ENCODE results near the gene APBA1.

APBA1 gene

GRCh38 chr9:69515810-69516209 is 156.4 kb downstream of the APBA1 start:
- DNase-seq = no peak

DNA sequence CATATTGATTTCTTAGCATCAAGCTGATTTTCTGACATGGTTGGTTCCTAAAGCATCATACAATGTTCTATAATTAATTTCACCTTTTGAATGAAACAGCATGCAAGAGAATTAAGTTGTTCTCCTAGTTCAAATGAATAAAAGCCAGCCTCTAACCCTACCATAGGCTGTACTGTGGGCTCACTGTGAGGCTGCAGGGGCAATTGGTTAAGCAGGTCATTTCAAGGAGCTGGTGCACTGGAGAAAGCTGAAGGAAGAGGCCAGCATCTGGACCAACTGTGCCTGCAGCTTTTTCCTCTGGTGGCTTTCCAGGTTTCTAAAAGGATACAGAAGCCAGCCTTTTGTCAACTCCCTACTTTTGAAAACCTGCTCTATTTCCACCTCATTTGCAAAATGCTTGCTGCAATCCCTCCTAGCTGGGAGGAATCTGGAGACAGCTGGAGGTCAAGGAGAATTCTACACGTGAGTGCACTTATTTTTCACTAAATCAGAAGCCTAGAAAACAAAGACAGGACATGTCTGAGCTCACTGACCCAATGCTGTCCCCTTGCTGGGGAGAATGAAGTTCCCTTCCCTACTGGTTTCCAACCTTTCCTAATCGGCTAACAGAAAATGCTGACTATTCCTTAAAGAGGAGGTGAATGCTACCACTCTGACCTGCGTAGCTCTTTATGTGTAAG is 158.9 kb downstream of the APBA1 start:
- DNase-seq = no peak

- DNase-seq = no peak
Observed at GRCh38 chr9:69504058-69504457, 168.1 kb downstream of the APBA1 start.

DNA sequence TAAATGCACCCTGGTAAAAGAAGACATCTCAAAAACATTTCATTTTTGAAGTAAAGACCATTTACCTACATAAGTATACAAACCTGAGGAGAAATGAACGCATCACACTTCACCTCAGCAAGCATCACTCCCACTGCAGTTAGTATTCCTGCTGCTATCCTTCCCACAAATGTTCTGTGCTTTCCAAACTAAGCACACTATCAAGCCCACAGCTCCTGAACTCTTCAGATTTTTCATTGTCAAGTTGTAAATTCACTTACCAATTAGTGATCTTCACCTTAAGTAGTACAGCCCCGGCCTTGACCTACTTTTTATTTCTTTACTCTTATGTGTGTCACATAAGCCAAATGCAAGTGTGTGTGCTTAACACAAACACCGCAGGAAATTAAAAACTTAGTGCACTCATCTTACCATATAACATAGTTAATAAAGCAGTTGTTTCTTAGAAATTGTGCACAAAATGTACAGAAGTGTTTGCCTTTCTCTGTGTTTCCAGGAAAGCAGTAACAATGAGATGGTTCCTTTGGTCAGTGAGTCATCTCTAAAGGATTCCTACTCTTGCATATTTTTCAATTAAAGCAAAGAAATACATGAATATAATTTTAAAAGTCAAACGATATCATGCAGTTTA is 169.4 kb downstream of the APBA1 start:
- no peak for DNase-seq

- no peak for DNase-seq
Observed at GRCh38 chr9:69500896-69501295, 171.3 kb downstream of the APBA1 start.

DNA sequence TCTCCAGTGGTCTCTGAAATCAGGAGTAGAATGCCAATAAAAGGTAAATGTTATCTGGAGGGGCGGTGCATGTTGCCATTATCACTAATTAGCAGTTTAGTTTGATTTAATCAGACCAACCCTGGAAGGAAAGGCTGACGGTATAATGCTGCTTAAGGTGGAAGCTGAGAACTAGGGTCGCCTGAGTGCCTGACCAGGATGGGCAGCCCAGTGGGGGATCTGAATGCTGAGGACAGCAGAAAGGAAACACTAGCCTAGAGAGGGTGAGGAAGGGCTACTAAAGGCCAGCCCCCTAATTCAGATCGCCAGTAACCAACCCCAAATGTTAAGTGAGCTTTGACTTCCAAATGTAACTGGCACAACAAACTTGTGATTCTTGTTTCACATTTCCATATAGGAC is 172.2 kb downstream of the APBA1 start:
- no peak for DNase-seq

DNA sequence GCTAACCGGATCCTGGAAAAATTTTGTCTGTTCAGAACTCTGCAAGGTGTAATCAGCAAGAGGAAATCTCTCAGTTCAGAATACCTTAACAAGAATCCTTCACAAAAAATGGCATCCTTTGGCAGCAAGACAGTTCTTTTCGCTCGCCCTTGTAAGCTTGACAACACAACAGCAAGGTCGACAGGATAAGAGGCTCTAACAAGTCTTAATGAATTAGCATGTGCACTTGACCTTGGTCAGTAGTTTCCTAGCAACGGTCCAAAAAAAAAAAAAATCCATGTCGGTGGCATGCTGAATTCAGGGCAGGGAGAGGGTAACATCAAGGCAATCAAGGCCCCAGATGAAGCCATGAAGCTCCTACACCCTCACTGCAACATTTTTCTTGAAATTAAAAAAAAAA is 172.8 kb downstream of the APBA1 start:
- DNase-seq = no peak

DNA sequence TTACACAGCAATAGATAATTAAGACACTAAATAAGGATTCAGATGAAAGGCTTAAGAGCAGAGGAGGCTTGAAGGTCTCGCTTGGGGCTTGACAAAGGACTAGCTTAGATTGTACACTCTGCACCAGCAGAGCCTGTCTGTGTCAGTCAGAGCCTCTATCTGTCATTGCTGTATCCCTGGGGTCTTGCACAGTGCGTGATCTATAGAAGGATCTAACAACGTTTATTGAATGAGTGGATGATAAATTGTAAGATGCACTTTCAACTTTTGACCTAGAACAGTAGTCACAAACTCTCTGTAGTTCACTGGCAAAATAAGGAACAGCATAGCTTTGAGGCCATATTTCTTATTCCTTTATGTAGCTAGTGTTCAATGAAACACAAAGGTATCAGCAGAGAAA is 173.7 kb downstream of the APBA1 start:
- no peak for DNase-seq

GRCh38 chr9:69497816-69498215 is 174.4 kb downstream of the APBA1 start:
- no peak for DNase-seq

GRCh38 chr9:69496846-69497450 is 175.2 kb downstream of the APBA1 start:
- no peak for DNase-seq

DNA sequence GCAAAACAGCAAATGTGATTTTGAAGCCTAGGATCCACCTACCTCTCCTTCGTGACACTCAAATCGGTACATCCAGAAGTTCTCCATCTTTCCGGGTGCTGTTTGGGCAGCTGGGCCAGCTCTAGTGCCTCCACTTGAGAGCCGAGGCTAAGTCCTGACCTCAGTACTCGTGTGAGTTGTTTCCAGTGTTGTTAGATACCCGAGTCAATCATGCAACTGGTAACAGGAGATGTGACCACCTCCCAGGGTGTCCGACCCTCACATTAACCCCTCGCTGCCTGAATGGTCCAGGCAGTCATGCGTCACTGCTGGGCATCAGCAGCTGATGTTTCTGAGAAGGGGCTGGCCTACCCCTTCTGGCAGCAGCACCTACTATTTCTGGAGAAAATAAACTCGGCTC is 176.9 kb downstream of the APBA1 start:
- no peak for DNase-seq

- DNase-seq = no peak
Observed at GRCh38 chr9:69494763-69495162, 177.4 kb downstream of the APBA1 start.

DNA sequence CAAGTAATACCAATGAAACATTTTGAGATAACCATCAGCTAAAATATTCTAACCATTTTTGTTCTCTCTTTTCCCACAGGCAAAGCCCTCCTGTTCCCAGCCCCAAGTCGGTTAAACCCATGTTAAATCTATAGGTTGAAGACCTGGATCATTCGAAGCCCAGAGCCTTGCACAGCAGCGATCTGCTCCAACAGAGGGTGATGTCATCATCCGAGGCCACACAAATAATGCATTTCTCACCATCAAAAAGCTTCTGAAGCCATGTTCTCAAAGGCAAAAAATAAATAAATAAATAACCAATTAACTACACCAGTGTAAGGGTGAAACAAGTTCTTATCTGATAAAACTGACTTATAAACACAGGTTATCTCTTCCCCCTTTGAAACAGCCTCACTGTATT is 178.0 kb downstream of the APBA1 start:
- no peak for DNase-seq

- no peak for DNase-seq
Observed at GRCh38 chr9:69486498-69486897, 185.7 kb downstream of the APBA1 start.

DNA sequence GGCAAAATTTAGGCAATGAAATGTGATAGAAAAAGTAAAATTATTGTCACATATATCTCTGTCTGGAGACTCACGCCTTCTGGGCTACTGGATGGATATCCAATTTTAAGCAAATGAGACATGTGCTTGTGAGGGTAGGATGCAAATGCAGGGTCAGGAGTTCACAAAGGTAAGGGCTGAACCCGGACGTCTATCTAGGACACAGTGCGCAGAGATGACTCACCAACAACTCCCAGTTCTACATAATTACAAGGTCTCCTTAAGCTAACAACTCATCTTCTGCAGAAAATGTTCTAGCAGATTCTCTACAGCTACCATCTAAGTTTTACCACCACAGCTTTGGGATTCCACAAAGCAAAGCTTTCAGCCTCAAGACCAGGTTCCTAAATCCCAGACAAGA is 186.7 kb downstream of the APBA1 start:
- DNase-seq = no peak

DNA sequence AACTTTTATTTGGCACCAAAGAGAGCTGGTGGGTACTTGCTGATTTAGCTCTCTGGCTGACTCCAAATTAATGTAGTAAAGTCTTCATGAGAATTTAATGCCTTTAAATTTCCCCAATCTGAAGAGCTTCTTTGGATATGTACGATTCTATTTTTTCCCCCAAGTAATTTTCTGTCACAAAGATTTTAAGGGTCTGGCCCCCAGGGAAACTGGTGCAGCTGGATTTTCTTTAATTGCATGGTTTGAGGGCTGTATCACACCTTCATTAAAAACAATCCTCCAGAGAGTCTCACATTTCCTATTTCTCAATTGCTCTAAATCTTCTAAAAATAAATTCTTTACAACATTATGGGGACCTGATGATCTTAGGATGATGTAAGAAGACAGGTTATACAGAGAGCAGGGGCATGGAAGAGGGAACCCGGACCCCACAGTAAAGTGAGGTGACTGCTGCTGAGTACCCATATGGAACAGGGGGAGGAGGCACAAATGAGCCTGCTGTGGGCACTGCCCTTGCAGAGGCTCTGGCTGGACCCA is 188.2 kb downstream of the APBA1 start:
- no peak for DNase-seq

- DNase-seq = no peak
Observed at GRCh38 chr9:69476797-69477196, 195.4 kb downstream of the APBA1 start.

DNA sequence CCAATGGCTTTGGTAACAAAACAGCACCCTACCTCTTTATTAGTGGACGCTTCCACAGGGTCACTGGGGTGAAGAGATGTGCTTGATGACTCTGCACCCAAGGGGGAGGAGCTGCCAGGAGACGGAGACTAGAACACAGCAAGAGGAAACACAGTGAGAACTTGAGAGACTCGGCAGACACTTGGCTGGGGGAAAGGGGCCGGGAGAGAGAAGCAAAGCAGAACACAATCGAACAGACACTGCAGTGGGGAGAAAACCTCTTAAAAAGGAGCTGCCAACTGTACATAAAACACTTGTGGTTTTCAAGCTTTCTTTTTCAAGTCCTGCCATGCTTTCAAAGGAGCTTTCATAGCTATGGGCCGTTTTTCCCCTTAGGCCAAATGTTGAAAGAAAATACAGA is 196.2 kb downstream of the APBA1 start:
- no peak for DNase-seq

DNA sequence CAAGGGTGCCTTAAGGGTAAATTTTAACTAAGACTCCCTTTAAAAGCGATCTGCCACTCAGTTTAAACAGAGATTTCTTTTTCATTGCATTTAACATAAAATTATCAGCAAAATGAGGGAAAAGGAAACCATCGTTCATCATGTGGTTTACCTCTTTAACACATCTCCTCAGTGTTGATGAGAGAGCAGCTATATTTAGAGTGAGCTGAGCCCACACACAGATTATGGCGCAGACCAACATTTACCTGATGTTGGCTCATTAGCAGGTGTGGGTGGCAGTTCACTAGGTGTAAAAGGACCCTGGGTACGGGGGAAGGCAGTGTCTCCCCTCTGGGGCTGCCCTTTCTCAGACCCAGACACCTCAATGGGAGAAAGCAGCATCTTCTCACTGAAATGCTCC is 197.3 kb downstream of the APBA1 start:
- DNase-seq = no peak

GRCh38 chr9:69472101-69472620 is 200.0 kb downstream of the APBA1 start:
- DNase-seq = no peak

GRCh38 chr9:69471433-69471832 is 200.7 kb downstream of the APBA1 start:
- no peak for DNase-seq

DNA sequence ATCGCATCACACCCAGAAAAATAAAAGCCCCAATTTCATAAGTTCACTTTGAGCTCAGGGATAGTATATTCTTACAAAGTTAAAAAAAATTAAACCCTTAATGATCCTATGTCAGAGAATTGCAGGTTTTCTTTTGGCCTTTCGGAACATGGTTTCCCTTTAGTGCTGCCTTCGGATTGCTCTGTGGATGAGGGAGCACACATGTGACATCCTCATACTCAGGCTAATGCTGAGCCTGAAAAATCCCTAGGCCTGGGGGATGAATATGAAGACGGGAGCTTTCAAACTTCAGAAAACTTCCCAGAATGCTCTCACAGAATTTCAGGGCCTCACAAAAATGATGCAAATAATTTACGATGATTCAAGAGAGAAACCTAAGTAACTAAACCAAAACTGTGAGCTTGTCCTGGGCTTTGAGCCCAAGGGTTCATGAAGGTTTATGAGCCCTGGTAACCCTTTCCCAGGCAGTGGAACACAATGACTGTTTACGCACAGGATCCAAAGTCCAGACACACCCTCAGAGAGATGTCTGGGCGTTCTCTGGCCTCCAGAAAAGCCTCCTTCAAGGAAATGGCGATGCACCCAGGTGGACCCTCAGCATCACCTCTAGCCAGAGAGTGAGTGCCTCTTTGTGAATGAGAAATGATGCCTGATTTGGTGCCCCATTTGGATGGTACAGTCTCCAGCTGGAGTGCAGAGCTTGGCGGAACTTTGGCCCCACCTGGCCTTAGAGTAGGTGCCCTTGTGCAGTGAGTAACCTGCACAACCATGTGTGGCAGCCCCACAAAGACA is 201.8 kb downstream of the APBA1 start:
- DNase-seq = no peak

DNA sequence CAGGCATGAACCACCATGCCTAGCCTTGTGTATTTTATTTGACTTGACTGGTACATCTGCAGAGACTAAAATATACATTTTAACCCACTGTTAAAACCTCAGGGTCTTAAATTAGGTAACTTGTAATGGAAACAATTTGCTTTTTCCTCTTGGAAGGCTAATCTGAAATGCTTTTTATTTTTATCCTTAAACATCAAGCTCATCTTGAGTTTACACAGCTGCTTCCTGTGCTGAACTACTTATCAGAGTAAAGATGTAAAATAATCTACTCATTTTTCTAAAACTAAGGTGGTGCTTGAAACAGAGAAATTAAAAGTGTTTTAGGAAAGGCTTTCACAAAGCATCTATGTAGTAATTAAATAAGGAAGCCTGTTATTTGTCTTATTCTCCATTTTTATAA is 203.0 kb downstream of the APBA1 start:
- DNase-seq = no peak

All from bone marrow (tissue), 2 donors.